Measurements from ENCODE around the gene RPF1.

The RPF1 gene

DNA sequence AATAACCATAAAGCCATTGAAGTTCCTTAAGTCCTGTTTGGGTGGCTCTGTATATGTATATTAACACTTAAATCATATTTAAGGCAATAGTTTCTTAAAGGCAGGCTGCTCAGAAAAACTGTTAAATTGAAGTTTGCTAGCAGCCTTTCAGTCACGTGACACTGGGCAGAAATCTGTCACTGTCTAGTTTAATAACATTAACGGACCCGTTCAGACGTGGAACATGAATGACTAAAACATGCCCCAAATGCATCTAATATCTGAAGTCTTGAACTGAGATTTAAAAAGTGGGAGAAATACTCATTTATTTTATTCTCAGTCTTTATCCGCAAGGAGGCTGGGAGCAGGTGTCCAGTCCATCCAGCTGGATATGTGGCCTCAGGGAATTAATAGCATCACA lies 23.9 kb downstream of the RPF1 start:
- Histone ChIP-seq H3K9me3 (ENCODE audit: insufficient read depth, low read length, severe bottlenecking) (no peaks in the 10 kb centered on the region), H3K4me3 (ENCODE audit: low read depth in 1 of 2, low read length in 2 of 2) (no peak overlapping the region), H3K9ac (ENCODE audit: low read depth, low read length) (peak overlapping the region; percentile 72; the same call in 1 of the 2 replicates), H3K27ac (ENCODE audit: low read length) (no peak overlapping the region), H3K4me2 (ENCODE audit: insufficient read depth, low read length) (peak overlapping the region; percentile 82), H3K79me2 (ENCODE audit: insufficient read depth, low read length) (peaks cover 82% of the 10 kb centered on the region), H4K20me1 (ENCODE audit: insufficient read depth, low read length) (peaks cover 46% of the 10 kb centered on the region), H3K27me3 (ENCODE audit: insufficient read depth, low read length, poor library complexity) (no peaks in the 10 kb centered on the region), H2AFZ (ENCODE audit: low read depth, low read length) (no peak overlapping the region), H3K36me3 (ENCODE audit: insufficient read depth, low read length) (peaks cover 49% of the 10 kb centered on the region), H3K4me1 (ENCODE audit: insufficient read depth, low read length) (peaks cover 44% of the 10 kb centered on the region)
- TF ChIP-seq, protein P1, sequence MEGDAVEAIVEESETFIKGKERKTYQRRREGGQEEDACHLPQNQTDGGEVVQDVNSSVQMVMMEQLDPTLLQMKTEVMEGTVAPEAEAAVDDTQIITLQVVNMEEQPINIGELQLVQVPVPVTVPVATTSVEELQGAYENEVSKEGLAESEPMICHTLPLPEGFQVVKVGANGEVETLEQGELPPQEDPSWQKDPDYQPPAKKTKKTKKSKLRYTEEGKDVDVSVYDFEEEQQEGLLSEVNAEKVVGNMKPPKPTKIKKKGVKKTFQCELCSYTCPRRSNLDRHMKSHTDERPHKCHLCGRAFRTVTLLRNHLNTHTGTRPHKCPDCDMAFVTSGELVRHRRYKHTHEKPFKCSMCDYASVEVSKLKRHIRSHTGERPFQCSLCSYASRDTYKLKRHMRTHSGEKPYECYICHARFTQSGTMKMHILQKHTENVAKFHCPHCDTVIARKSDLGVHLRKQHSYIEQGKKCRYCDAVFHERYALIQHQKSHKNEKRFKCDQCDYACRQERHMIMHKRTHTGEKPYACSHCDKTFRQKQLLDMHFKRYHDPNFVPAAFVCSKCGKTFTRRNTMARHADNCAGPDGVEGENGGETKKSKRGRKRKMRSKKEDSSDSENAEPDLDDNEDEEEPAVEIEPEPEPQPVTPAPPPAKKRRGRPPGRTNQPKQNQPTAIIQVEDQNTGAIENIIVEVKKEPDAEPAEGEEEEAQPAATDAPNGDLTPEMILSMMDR (IDR thresholded peaks at IDR 0.05; ENCODE audit: borderline replicate concordance, extremely low read depth, low read length, poor library complexity, severe bottlenecking): no peak
- no peak for TF ChIP-seq EZH2 (IDR thresholded peaks at IDR 0.05; ENCODE audit: borderline replicate concordance, low read depth, low read length, severe bottlenecking)
- DNase-seq (no peak), ATAC-seq (ENCODE audit: insufficient read depth, low read depth) (no peak)

DNA sequence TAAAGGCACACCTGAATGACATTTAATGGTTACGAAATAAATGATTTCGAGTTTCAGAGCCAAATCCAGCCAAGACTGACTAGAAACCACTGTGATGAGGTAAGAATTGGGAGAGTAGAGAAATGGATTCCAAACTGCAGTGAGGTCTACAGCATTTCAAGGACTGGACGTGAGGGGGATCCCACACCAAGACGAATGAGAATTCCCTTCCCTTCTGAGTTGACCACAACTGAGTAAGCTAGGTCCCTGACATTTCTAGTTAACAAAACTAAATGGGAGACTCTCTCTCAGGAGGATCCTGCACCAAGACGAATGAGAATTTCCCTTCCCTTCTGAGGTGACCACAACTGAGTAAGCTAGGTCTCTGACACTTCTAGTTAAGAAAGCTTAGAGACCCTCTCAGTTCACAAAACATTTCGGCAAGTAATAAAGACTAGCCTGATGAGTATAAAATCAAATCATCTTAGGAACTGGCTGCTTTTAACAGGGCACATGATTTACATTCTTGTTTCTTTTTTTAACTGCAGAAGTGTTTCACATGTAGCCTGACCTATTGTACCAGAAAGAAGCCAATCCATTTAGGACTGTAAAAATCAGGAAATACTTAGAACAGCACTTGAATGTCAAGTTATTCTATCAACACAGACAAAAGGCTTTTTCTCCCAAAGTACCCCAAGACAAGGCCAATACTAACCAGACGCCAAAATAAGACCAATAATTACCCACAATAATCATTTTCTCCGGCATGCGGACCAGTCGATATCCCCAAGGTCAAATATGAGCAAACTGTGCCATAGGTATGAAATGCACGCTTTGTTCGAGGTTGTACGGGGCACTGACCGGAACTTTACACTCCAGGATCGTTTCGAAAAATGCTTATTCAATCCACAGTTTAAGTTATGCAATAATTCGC lies 25.8 kb downstream of the RPF1 start:
- peaks cover 43% of the 10 kb centered on the region for H4K20me1 ChIP-seq (ENCODE audit: insufficient read depth, low read length)
- H3K36me3 ChIP-seq (ENCODE audit: insufficient read depth, low read length): peaks cover 30% of the 10 kb centered on the region
- peak overlapping the region; percentile 74 for H3K27ac ChIP-seq (ENCODE audit: low read length)
- ATAC-seq (ENCODE audit: insufficient read depth, low read depth): no peak
- DNase-seq: no peak
- H3K79me2 ChIP-seq (ENCODE audit: insufficient read depth, low read length): peaks cover 74% of the 10 kb centered on the region
- H3K4me1 ChIP-seq (ENCODE audit: insufficient read depth, low read length): peaks cover 50% of the 10 kb centered on the region
- H3K4me2 ChIP-seq (ENCODE audit: insufficient read depth, low read length): peak overlapping the region; percentile 82
- peak overlapping the region; percentile 73 for H2AFZ ChIP-seq (ENCODE audit: low read depth, low read length)
- TF ChIP-seq EZH2 (IDR thresholded peaks at IDR 0.05; ENCODE audit: borderline replicate concordance, low read depth, low read length, severe bottlenecking): no peak
- TF ChIP-seq, protein P1 (IDR thresholded peaks at IDR 0.05; ENCODE audit: borderline replicate concordance, extremely low read depth, low read length, poor library complexity, severe bottlenecking): no peak
- H3K27me3 ChIP-seq (ENCODE audit: insufficient read depth, low read length, poor library complexity): no peaks in the 10 kb centered on the region
- peak overlapping the region; percentile 72 for H3K9ac ChIP-seq (ENCODE audit: low read depth, low read length)
- H3K9me3 ChIP-seq (ENCODE audit: insufficient read depth, low read length, severe bottlenecking): no peaks in the 10 kb centered on the region
- H3K4me3 ChIP-seq (ENCODE audit: low read depth in 1 of 2, low read length in 2 of 2): peak overlapping the region; percentile 48 to 69

DNA sequence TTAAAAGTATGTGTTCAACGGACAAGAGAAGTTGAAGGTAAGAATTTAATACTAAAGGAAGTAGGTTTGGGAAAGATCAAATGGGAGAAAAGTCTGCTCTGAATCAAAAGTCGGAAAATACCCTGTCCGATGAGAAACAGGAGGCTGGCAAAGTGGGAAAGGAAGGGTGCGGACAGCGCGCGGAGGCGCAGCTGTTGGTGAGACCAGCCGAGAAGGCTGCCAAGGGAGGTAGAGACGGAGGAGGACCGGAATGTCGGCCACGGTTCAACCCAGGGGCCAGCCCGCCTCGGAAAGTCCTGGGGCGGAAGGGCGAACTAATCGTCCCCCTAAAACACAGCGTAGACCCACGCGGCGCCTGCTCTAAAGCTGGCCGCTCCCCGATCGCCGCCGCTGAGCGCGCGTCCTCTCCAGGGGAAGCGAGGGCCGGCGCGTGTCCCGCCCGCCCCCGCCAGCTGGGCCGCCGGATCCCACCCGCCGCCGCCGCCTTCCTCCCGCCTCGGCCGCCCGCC lies 26.5 kb downstream of the RPF1 start:
- H3K27me3 ChIP-seq (ENCODE audit: insufficient read depth, low read length, poor library complexity): no peaks in the 10 kb centered on the region
- H3K9me3 ChIP-seq (ENCODE audit: insufficient read depth, low read length, severe bottlenecking): no peaks in the 10 kb centered on the region
- peak overlapping the region; percentile 73 for H2AFZ ChIP-seq (ENCODE audit: low read depth, low read length)
- peaks cover 50% of the 10 kb centered on the region for H3K4me1 ChIP-seq (ENCODE audit: insufficient read depth, low read length)
- H4K20me1 ChIP-seq (ENCODE audit: insufficient read depth, low read length): peaks cover 39% of the 10 kb centered on the region
- H3K9ac ChIP-seq (ENCODE audit: low read depth, low read length): peak overlapping the region; percentile 72
- H3K36me3 ChIP-seq (ENCODE audit: insufficient read depth, low read length): peaks cover 24% of the 10 kb centered on the region
- TF ChIP-seq, protein P1 (IDR thresholded peaks at IDR 0.05; ENCODE audit: borderline replicate concordance, extremely low read depth, low read length, poor library complexity, severe bottlenecking): no peak
- no peak for TF ChIP-seq EZH2 (IDR thresholded peaks at IDR 0.05; ENCODE audit: borderline replicate concordance, low read depth, low read length, severe bottlenecking)
- H3K4me3 ChIP-seq (ENCODE audit: low read depth in 1 of 2, low read length in 2 of 2): peak overlapping the region; percentile 48 to 69
- peaks cover 67% of the 10 kb centered on the region for H3K79me2 ChIP-seq (ENCODE audit: insufficient read depth, low read length)
- H3K27ac ChIP-seq (ENCODE audit: low read length): peak overlapping the region; percentile 74
- peak; percentile 47 for ATAC-seq (ENCODE audit: insufficient read depth, low read depth)
- no peak for DNase-seq
- peak overlapping the region; percentile 82 for H3K4me2 ChIP-seq (ENCODE audit: insufficient read depth, low read length)

Measured in DND-41 (cell line).